Uterus (tissue), 2 donors: Measurements from ENCODE around the gene SSBP1.

Experiments used
- CTCF ChIP-seq, 4 experiments: fragments of 200-600 bp in 2 of 4; fragments of 450-650 bp in 2 of 4; sonication (generic) in 2 of 4; IDR thresholded peaks; one replicate each; pipeline ENCODE4 v1.5.1; 2016 to 2019; ENCODE audit warnings: antibody characterized with exemption in 4 of 4, mild to moderate bottlenecking in 2 of 4, moderate library complexity in 1 of 4
- POLR2A ChIP-seq, 2 donors: fragments of 450-650 bp; IDR thresholded peaks; one replicate each; pipeline ENCODE4 v1.6.1; 2016; ENCODE audit warnings: antibody characterized with exemption in 2 of 2, mild to moderate bottlenecking in 1 of 2, moderate library complexity in 1 of 2

DNA sequence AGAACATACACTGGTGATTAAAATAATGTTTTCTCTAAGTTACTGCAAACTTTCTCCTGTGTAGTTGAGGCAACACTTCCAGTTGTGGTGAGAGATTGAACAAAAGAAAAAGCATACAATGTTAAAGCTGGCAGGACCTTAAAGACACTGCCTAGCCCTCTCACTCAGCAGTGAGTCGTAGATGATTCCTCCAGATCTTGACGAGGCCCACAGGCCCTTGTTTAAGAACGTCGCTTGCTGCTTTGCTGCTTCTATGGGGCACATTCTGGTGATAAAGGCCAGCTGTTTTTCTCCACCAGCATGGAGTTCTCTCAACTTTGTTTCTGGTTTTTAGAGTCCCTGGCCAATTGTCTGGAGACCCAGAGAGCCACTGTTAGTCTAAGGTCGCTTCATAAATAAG is 33.4 kb upstream of the SSBP1 start:
- TF ChIP-seq POLR2A (IDR thresholded peaks at IDR 0.05) = no peak
- TF ChIP-seq CTCF (IDR thresholded peaks at IDR 0.05) = no peak
